Common myeloid progenitor, CD34-positive (primary cell): ENCODE measurements around the gene BARHL1.
A peak's percentile ranks its signal among the peaks of the same experiment; 100 is the strongest.

ENCODE experiments used
- CTCF ChIA-PET: fragments of 350-600 bp; sonication (Branson Sonifier 250); formaldehyde crosslinking; loops from one replicate; lab custom pipeline; 2021; ENCODE audit warnings: antibody characterized with exemption; lab: Charles Lee
- POLR2A ChIA-PET: fragments of 350-600 bp; sonication (Branson Sonifier 250); formaldehyde crosslinking; loops from one replicate; lab custom pipeline; 2021; ENCODE audit warnings: antibody characterized with exemption; lab: Charles Lee
- DNase-seq, 3 donors: peaks; one replicate each; pipeline versions ENCODE4 v3.0.0 to v3.0.0-alpha.2; 2013
- H3K27ac ChIP-seq, 2 experiments: 1 replicate in 1 of 2; 2 replicates in 1 of 2; pipeline ENCODE4 v1.7.0; 2013; ENCODE audit warnings: inconsistent platforms in 2 of 2, low read length in 2 of 2, mild to moderate bottlenecking in 2 of 2, low read depth in 1 of 2, moderate library complexity in 1 of 2; ENCODE audit not compliant: severe bottlenecking in 2 of 2, insufficient read depth in 1 of 2, poor library complexity in 1 of 2
- H3K27me3 ChIP-seq, 5 experiments: replicated peaks in 2 of 5; 1 replicate in 3 of 5; 2 replicates in 2 of 5; pipeline versions ENCODE4 v1.6.1 to v1.7.0; 2013; ENCODE audit warnings: low read length in 4 of 5, mild to moderate bottlenecking in 2 of 5, moderate library complexity in 2 of 5, inconsistent platforms in 1 of 5; ENCODE audit not compliant: insufficient read depth in 5 of 5, control insufficient read depth in 4 of 5
- H3K36me3 ChIP-seq, 4 experiments: 1 replicate in 2 of 4; 2 replicates in 2 of 4; pipeline versions ENCODE4 v1.6.1 to v1.7.0; 2013; ENCODE audit warnings: low read length in 3 of 4, control low read depth in 1 of 4, mild to moderate bottlenecking in 1 of 4; ENCODE audit not compliant: control insufficient read depth in 4 of 4, insufficient read depth in 4 of 4
- H3K4me1 ChIP-seq, 4 experiments: 1 replicate in 3 of 4; 2 replicates in 1 of 4; pipeline versions ENCODE4 v1.6.1 to v1.7.1; 2013; ENCODE audit warnings: low read length in 3 of 4, mild to moderate bottlenecking in 3 of 4, control low read depth in 1 of 4, inconsistent platforms in 1 of 4, moderate library complexity in 1 of 4; ENCODE audit not compliant: control insufficient read depth in 4 of 4, insufficient read depth in 4 of 4; ENCODE audit errors: control extremely low read depth in 1 of 4
- H3K4me3 ChIP-seq, 7 experiments: 1 replicate in 4 of 7; 2 replicates in 3 of 7; pipeline versions ENCODE4 v1.5.1 to v1.7.0; 2013; ENCODE audit warnings: mild to moderate bottlenecking in 7 of 7, low read length in 6 of 7, moderate library complexity in 6 of 7, inconsistent platforms in 2 of 7, low read depth in 2 of 7, control low read depth in 1 of 7; ENCODE audit not compliant: insufficient read depth in 4 of 7, control insufficient read depth in 1 of 7; ENCODE audit errors: extremely low read depth in 1 of 7
- H3K9me3 ChIP-seq, 5 experiments: 1 replicate in 4 of 5; 2 replicates in 1 of 5; pipeline versions ENCODE4 v1.6.1 to v1.7.1; 2013; ENCODE audit warnings: low read length in 4 of 5, mild to moderate bottlenecking in 2 of 5, inconsistent platforms in 1 of 5, low read depth in 1 of 5, moderate library complexity in 1 of 5; ENCODE audit not compliant: control insufficient read depth in 4 of 5, insufficient read depth in 2 of 5; ENCODE audit errors: control extremely low read depth in 1 of 5
- WGBS: methylation state at CpG from one replicate; pipeline ENCODE4 v1.1.5; 2013; ENCODE audit not compliant: insufficient coverage; 5-methylcytosine and 5-hydroxymethylcytosine counted together

BARHL1 gene

GRCh38 chr9:132541870-132542830 is 40.3 kb upstream of the BARHL1 start:
- 97% methylated on average over 15 of the region's 19 CpGs for WGBS
- no peak for DNase-seq
- no peaks in the 10 kb centered on the region for H3K36me3 ChIP-seq

GRCh38 chr9:132543251-132543650 is 39.2 kb upstream of the BARHL1 start:
- Histone ChIP-seq H3K4me3 (no peak overlapping the region), H3K4me1 (peaks cover 0 to 10% (median 7%) of the 10 kb centered on the region in 4 experiments), H3K27ac (no peak overlapping the region), H3K9me3 (no peaks in the 10 kb centered on the region), H3K36me3 (no peaks in the 10 kb centered on the region), H3K27me3 (peaks cover 0 to 15% (median 0%) of the 10 kb centered on the region in 5 experiments)
- CTCF ChIA-PET = no interaction called here
- 100% methylated on average over 4 of the region's 4 CpGs for WGBS
- POLR2A ChIA-PET = no interaction called here
- DNase-seq = no peak

More at GRCh38 chr9:132541870-132542830, 40.3 kb upstream of the BARHL1 start:
- CTCF ChIA-PET = interaction anchor here (0.6 kb wide), 1 partner anchor 624 kb away, joined by 3 read pairs; no protein-coding TSS in a partner anchor
- Histone ChIP-seq H3K4me3 (no peak overlapping the region), H3K27me3 (peaks cover 0 to 15% (median 0%) of the 10 kb centered on the region in 5 experiments), H3K27ac (no peak overlapping the region), H3K4me1 (peaks cover 0 to 10% (median 7%) of the 10 kb centered on the region in 4 experiments), H3K9me3 (no peaks in the 10 kb centered on the region)
- POLR2A ChIA-PET = no interaction called here

GRCh38 chr9:132543960-132544359 is 38.4 kb upstream of the BARHL1 start:
- H3K27ac ChIP-seq = no peak overlapping the region
- ChIA-PET POLR2A (no interaction called here), CTCF (no interaction called here)
- H3K4me1 ChIP-seq = peaks cover 0 to 10% (median 7%) of the 10 kb centered on the region in 4 experiments
- no peaks in the 10 kb centered on the region for H3K9me3 ChIP-seq
- no peak for DNase-seq
- no peaks in the 10 kb centered on the region for H3K36me3 ChIP-seq
- H3K4me3 ChIP-seq = no peak overlapping the region
- whole genome bisulfite sequencing = 84% methylated on average over 21 of the region's 21 CpGs
- peaks cover 0 to 15% (median 0%) of the 10 kb centered on the region in 5 experiments for H3K27me3 ChIP-seq

- Histone ChIP-seq H3K4me3 (no peak overlapping the region), H3K36me3 (no peaks in the 10 kb centered on the region), H3K27me3 (peaks cover 0 to 15% (median 0%) of the 10 kb centered on the region in 5 experiments), H3K9me3 (no peaks in the 10 kb centered on the region), H3K27ac (no peak overlapping the region), H3K4me1 (peaks cover 0 to 10% (median 7%) of the 10 kb centered on the region in 4 experiments)
- 68% methylated on average over 5 of the region's 9 CpGs for WGBS
- CTCF ChIA-PET = interaction anchor here (1.7 kb wide), 1 partner anchor 60 kb away, joined by 4 read pairs; no protein-coding TSS in a partner anchor
- DNase-seq = no peak
- POLR2A ChIA-PET = no interaction called here
Observed at GRCh38 chr9:132545578-132545977, 36.8 kb upstream of the BARHL1 start.

- under 1% methylated on average over 20 of the region's 27 CpGs for WGBS
- peak; percentile 23 to 53 (median 34) for DNase-seq
- CTCF ChIA-PET = interaction anchor here (0.7 to 2.1 kb wide), 8 partner anchors 10 to 61 kb away, joined by 3 to 8 read pairs (median 4); no protein-coding TSS in a partner anchor
Observed at GRCh38 chr9:132546148-132547051, 36.0 kb upstream of the BARHL1 start.

GRCh38 chr9:132547052-132547431 is 35.4 kb upstream of the BARHL1 start:
- CTCF ChIA-PET = interaction anchor here (0.7 to 2.1 kb wide), 8 partner anchors 11 to 62 kb away, joined by 3 to 8 read pairs (median 4); no protein-coding TSS in a partner anchor

More at GRCh38 chr9:132546148-132547051, 36.0 kb upstream of the BARHL1 start:
- no peaks in the 10 kb centered on the region for H3K36me3 ChIP-seq
- POLR2A ChIA-PET = no interaction called here
- peaks cover 0 to 15% (median 3%) of the 10 kb centered on the region in 5 experiments for H3K27me3 ChIP-seq
- no peak overlapping the region for H3K27ac ChIP-seq
- H3K9me3 ChIP-seq = no peaks in the 10 kb centered on the region
- peaks cover 0 to 10% (median 7%) of the 10 kb centered on the region in 4 experiments for H3K4me1 ChIP-seq
- H3K4me3 ChIP-seq = peak overlapping the region; percentile 16 to 70 (median 45)

More at GRCh38 chr9:132547052-132547431, 35.4 kb upstream of the BARHL1 start:
- DNase-seq = no peak
- Histone ChIP-seq H3K4me3 (no peak overlapping the region), H3K27ac (no peak overlapping the region), H3K27me3 (peaks cover 0 to 15% (median 3%) of the 10 kb centered on the region in 5 experiments), H3K36me3 (no peaks in the 10 kb centered on the region), H3K9me3 (no peaks in the 10 kb centered on the region), H3K4me1 (peaks cover 0 to 10% (median 7%) of the 10 kb centered on the region in 4 experiments)
- POLR2A ChIA-PET = no interaction called here
- 83% methylated on average over 3 of the region's 7 CpGs for WGBS
